Stimulated activated CD4-positive, alpha-beta T cell treated with anti-CD3 and anti-CD28 coated beads, Interleukin-15, amount 100 ng/mL, for 24 hours (primary cell): ENCODE results near the gene MAPK7.

Source experiments
- DNase-seq: peaks from one replicate; pipeline ENCODE4 v3.0.0-alpha.2; 2020

The MAPK7 gene

GRCh38 chr17:19381741-19382444 is 3.6 kb downstream of the MAPK7 start:
- no peak for DNase-seq

- DNase-seq: no peak
These were observed 4.5 kb downstream of the MAPK7 start for GRCh38 chr17:19382531-19383444.

GRCh38 chr17:19383681-19384470 is 5.6 kb downstream of the MAPK7 start:
- DNase-seq: no peak

- no peak for DNase-seq
These were observed 6.6 kb downstream of the MAPK7 start for GRCh38 chr17:19384723-19385391.

- DNase-seq: no peak
These were observed 7.3 kb downstream of the MAPK7 start for GRCh38 chr17:19385521-19385983.

- DNase-seq: no peak
These were observed 8.0 kb downstream of the MAPK7 start for GRCh38 chr17:19386051-19386929.

GRCh38 chr17:19386974-19387920 is 8.9 kb downstream of the MAPK7 start, which contains the start of gene MFAP4:
MFAP4 (minus strand) TSS chr17:19387190; CDS start chr17:19387155, 35 bp downstream.
- DNase-seq: no peak

GRCh38 chr17:19387921-19388521 is 9.7 kb downstream of the MAPK7 start:
- DNase-seq: no peak

GRCh38 chr17:19388791-19389785 is 10.8 kb downstream of the MAPK7 start:
- DNase-seq: no peak

GRCh38 chr17:19390951-19391350 is 12.7 kb downstream of the MAPK7 start:
- DNase-seq: no peak

- DNase-seq: no peak
These were observed 13.1 kb downstream of the MAPK7 start for GRCh38 chr17:19391432-19391831.

- no peak for DNase-seq
These were observed 14.0 kb downstream of the MAPK7 start for GRCh38 chr17:19392303-19392702.

- no peak for DNase-seq
These were observed 19.3 kb downstream of the MAPK7 start for GRCh38 chr17:19397556-19398041.

GRCh38 chr17:19398301-19399181 is 20.2 kb downstream of the MAPK7 start:
- no peak for DNase-seq

GRCh38 chr17:19399750-19400450 is 21.6 kb downstream of the MAPK7 start:
- no peak for DNase-seq

- DNase-seq: no peak
These were observed 23.2 kb downstream of the MAPK7 start for GRCh38 chr17:19401321-19402010.
